ENCODE data around the gene SKI. TPM values are rescaled to one million over a fixed set of nuclear protein-coding genes. Genes with fewer than 3 reads are reported as not detected.

The SKI gene
- total and polyA plus RNA-seq, 2 experiments from 2014 or later, result 5.1 to 21.9 TPM

GRCh38 chr1:2205191-2205952 is 22.7 kb upstream of the SKI start:
- Histone ChIP-seq H3K9me2 (replicated peaks; ENCODE audit: insufficient read depth) (no peaks in the 10 kb centered on the region), H3K9me3 (ENCODE audit: low read depth) (no peaks in the 10 kb centered on the region), H4K20me1 (ENCODE audit: insufficient read depth, poor library complexity, severe bottlenecking) (no peaks in the 10 kb centered on the region), H3K27ac (peak overlapping the region; percentile 87), H3K27me3 (no peaks in the 10 kb centered on the region), H3K36me3 (replicated peaks; ENCODE audit: insufficient read depth, low read depth) (no peaks in the 10 kb centered on the region), H3K4me3 (no peak overlapping the region), H3K79me2 (peaks cover 7% of the 10 kb centered on the region), H2AFZ (peak overlapping the region; percentile 76), H3K4me1 (ENCODE audit: insufficient read depth) (peaks cover 40% of the 10 kb centered on the region), H3K4me2 (peak overlapping the region; percentile 82)
- WGBS (ENCODE audit: low lambda C conversion rate, missing lambda C conversion rate), result 12% methylated on average over 54 of the region's 84 CpGs
- peak; percentile 98 for DNase-seq (ENCODE audit: low spot score)
- no peak for TF ChIP-seq CTCF (IDR thresholded peaks at IDR 0.05; ENCODE audit: poor library complexity)
- no peak for TF ChIP-seq EZH2phosphoT487 (IDR thresholded peaks at IDR 0.05; ENCODE audit: low read depth, severe bottlenecking, unreplicated experiment)
- TF ChIP-seq EZH2 (IDR thresholded peaks at IDR 0.05; ENCODE audit: borderline replicate concordance), result no peak

- Histone ChIP-seq H2AFZ (no peak overlapping the region), H3K4me3 (no peak overlapping the region), H3K27ac (no peak overlapping the region)
Observed at GRCh38 chr1:2206813-2207487, 21.2 kb upstream of the SKI start.

GRCh38 chr1:2208309-2209239 is 19.5 kb upstream of the SKI start:
- Histone ChIP-seq H3K79me2 (no peaks in the 10 kb centered on the region), H3K4me3 (no peak overlapping the region), H3K27ac (peak overlapping the region; percentile 62), H3K36me3 (replicated peaks; ENCODE audit: insufficient read depth, low read depth) (no peaks in the 10 kb centered on the region), H3K4me1 (ENCODE audit: insufficient read depth) (peaks cover 57% of the 10 kb centered on the region), H3K9me2 (replicated peaks; ENCODE audit: insufficient read depth) (no peaks in the 10 kb centered on the region), H3K27me3 (no peaks in the 10 kb centered on the region), H3K4me2 (peak overlapping the region; percentile 35), H3K9me3 (ENCODE audit: low read depth) (no peaks in the 10 kb centered on the region), H2AFZ (no peak overlapping the region), H4K20me1 (ENCODE audit: insufficient read depth, poor library complexity, severe bottlenecking) (no peaks in the 10 kb centered on the region)
- DNase-seq (ENCODE audit: low spot score), result peak; percentile 85
- TF ChIP-seq EZH2phosphoT487 (IDR thresholded peaks at IDR 0.05; ENCODE audit: low read depth, severe bottlenecking, unreplicated experiment) (no peak), EZH2 (IDR thresholded peaks at IDR 0.05; ENCODE audit: borderline replicate concordance) (no peak)
- WGBS (ENCODE audit: low lambda C conversion rate, missing lambda C conversion rate), result 69% methylated on average over 24 of the region's 24 CpGs

More at GRCh38 chr1:2206813-2207487, 21.2 kb upstream of the SKI start:
- no peaks in the 10 kb centered on the region for H3K36me3 ChIP-seq (replicated peaks; ENCODE audit: insufficient read depth, low read depth)
- no peaks in the 10 kb centered on the region for H3K79me2 ChIP-seq
- TF ChIP-seq EZH2 (IDR thresholded peaks at IDR 0.05; ENCODE audit: borderline replicate concordance) (no peak), EZH2phosphoT487 (IDR thresholded peaks at IDR 0.05; ENCODE audit: low read depth, severe bottlenecking, unreplicated experiment) (no peak), CTCF (IDR thresholded peaks at IDR 0.05; ENCODE audit: poor library complexity) (no peak)
- H3K9me2 ChIP-seq (replicated peaks; ENCODE audit: insufficient read depth), result no peaks in the 10 kb centered on the region
- H3K4me1 ChIP-seq (ENCODE audit: insufficient read depth), result peaks cover 41% of the 10 kb centered on the region
- H4K20me1 ChIP-seq (ENCODE audit: insufficient read depth, poor library complexity, severe bottlenecking), result no peaks in the 10 kb centered on the region
- H3K27me3 ChIP-seq, result no peaks in the 10 kb centered on the region
- 81% methylated on average over 16 of the region's 16 CpGs for WGBS (ENCODE audit: low lambda C conversion rate, missing lambda C conversion rate)
- no peak for DNase-seq (ENCODE audit: low spot score)
- no peaks in the 10 kb centered on the region for H3K9me3 ChIP-seq (ENCODE audit: low read depth)
- no peak overlapping the region for H3K4me2 ChIP-seq
